Endothelial cell of umbilical vein (primary cell): ENCODE measurements around the gene MNAT1. TPM values are rescaled to one million over a fixed set of nuclear protein-coding genes. Genes with fewer than 3 reads are reported as not detected.
"Not testable (repeated sequence)": the region's sequence is repeated elsewhere in the genome, so short reads cannot be mapped to it uniquely, and the experiment has no call there.

Source experiments
- BruUV-seq: library from RNA; stranded (reverse); fragments of 400-500 nt; replicated peaks from 2 replicates; lab custom pipeline; 2021; lab: Mats Ljungman, UMichigan
- CTCF ChIA-PET: fragments of 300-600, 350-600 bp; sonication (Branson Sonifier 250); formaldehyde crosslinking; loops from one replicate; lab custom pipeline; 2021; ENCODE audit warnings: antibody characterized with exemption, inconsistent platforms; lab: Charles Lee
- POLR2A ChIA-PET: fragments of 300-600, 350-600 bp; sonication (Branson Sonifier 250); formaldehyde crosslinking; loops from one replicate; lab custom pipeline; 2021; ENCODE audit warnings: antibody characterized with exemption, inconsistent platforms; lab: Charles Lee
- DNase-seq: peaks from one replicate; pipeline ENCODE4 v3.0.0-alpha.2; 2011; ENCODE audit warnings: low read depth, low spot score
- FAIRE-seq: peaks from 2 replicates; lab custom pipeline; 2011; peaks lifted over from hg19 to GRCh38; lab: Jason Lieb, UNC
- H2AFZ ChIP-seq: 2 replicates; pipeline ENCODE4 v1.6.0; 2012; ENCODE audit warnings: low read depth, low read length, control low read depth, inconsistent platforms
- H3K27ac ChIP-seq: 2 replicates; pipeline ENCODE4 v1.5.1; 2011; ENCODE audit warnings: low read depth, mild to moderate bottlenecking, control low read depth, low read length, moderate library complexity; ENCODE audit not compliant: insufficient read depth
- H3K27me3 ChIP-seq, 2 experiments: 2 replicates each; pipeline versions ENCODE4 v1.6.0 to v1.6.1; 2011; ENCODE audit warnings: low read length in 2 of 2, mixed read lengths in 1 of 2; ENCODE audit not compliant: control insufficient read depth in 2 of 2, insufficient read depth in 2 of 2
- H3K36me3 ChIP-seq, 2 experiments: 2 replicates in 1 of 2; 3 replicates in 1 of 2; pipeline ENCODE4 v1.5.1; 2011; ENCODE audit warnings: low read length in 2 of 2, mild to moderate bottlenecking in 1 of 2, moderate library complexity in 1 of 2; ENCODE audit not compliant: control insufficient read depth in 2 of 2, insufficient read depth in 2 of 2; ENCODE audit errors: extremely low read depth in 1 of 2
- H3K4me1 ChIP-seq: 3 replicates; pipeline ENCODE4 v1.5.1; 2011; ENCODE audit warnings: mild to moderate bottlenecking, low read length; ENCODE audit not compliant: control insufficient read depth, insufficient read depth; ENCODE audit errors: extremely low read depth
- H3K4me2 ChIP-seq: 2 replicates; pipeline ENCODE4 v1.6.1; 2011; ENCODE audit warnings: low read length, control low read depth, mixed read lengths; ENCODE audit not compliant: insufficient read depth
- H3K4me3 ChIP-seq, 3 experiments: fragments of 200-600 bp in 1 of 3; sonication (generic), shearing (Covaris generic) in 1 of 3; replicated peaks in 1 of 3; 2 replicates each; pipeline ENCODE4 v1.5.1; 2011 to 2016; ENCODE audit warnings: control low read depth in 3 of 3, low read length in 3 of 3, mild to moderate bottlenecking in 2 of 3, inconsistent platforms in 1 of 3, low read depth in 1 of 3, moderate library complexity in 1 of 3; ENCODE audit not compliant: insufficient read depth in 1 of 3
- H3K79me2 ChIP-seq: 2 replicates; pipeline ENCODE4 v1.6.0; 2012; ENCODE audit warnings: low read length, inconsistent platforms; ENCODE audit not compliant: control insufficient read depth, insufficient read depth
- H3K9ac ChIP-seq: replicated peaks from 2 replicates; pipeline ENCODE3; 2011; ENCODE audit warnings: low read length, control low read depth; ENCODE audit not compliant: insufficient read depth; ENCODE audit errors: extremely low read depth
- H3K9me1 ChIP-seq: replicated peaks from 3 replicates; pipeline ENCODE4 v1.6.0; 2011; ENCODE audit warnings: mild to moderate bottlenecking, low read length; ENCODE audit not compliant: control insufficient read depth, insufficient read depth; ENCODE audit errors: extremely low read depth
- H3K9me3 ChIP-seq: replicated peaks from 2 replicates; pipeline ENCODE4 v1.5.1; 2012; ENCODE audit warnings: low read length, inconsistent platforms; ENCODE audit not compliant: control insufficient read depth, insufficient read depth
- H4K20me1 ChIP-seq: replicated peaks from 2 replicates; pipeline ENCODE3; 2011; ENCODE audit warnings: mild to moderate bottlenecking, low read length; ENCODE audit not compliant: control insufficient read depth, insufficient read depth; ENCODE audit errors: extremely low read depth
- EZH2 ChIP-seq: IDR thresholded peaks from 2 replicates; pipeline ENCODE4 v1.6.1; 2012; ENCODE audit warnings: borderline replicate concordance, low read depth, mild to moderate bottlenecking, moderate library complexity, low read length, inconsistent platforms; ENCODE audit not compliant: severe bottlenecking
- MYC ChIP-seq: IDR thresholded peaks from one replicate; pipeline ENCODE4 v1.6.1; 2011; ENCODE audit warnings: mild to moderate bottlenecking, low read depth, low read length
- dilution Hi-C: fragments of 300-500 bp; cut with MboI; formaldehyde crosslinking; loops from one replicate; pipeline ENCODE4 v1.15.0; 2019; ENCODE audit warnings: low sequenced_read_pairs; ENCODE audit not compliant: extremely low pct_ligation_motif_present
- intact Hi-C: fragments of 100-400 bp; cut with micrococcal nuclease; formaldehyde crosslinking; loops from one replicate; pipeline ENCODE4 v1.10.0; 2022
- polyA plus RNA-seq, 4 experiments: library from polyadenylated mRNA; depleted of rRNA in 3 of 4; stranded (reverse) in 3 of 4; unstranded in 1 of 4; fragments of >200 nt; gene quantifications; 2 replicates each; pipeline versions ENCODE4 v1.2.1 to v1.2.3, GENCODE V29; 2011 to 2012; ENCODE audit warnings: missing spikeins in 1 of 4
- total RNA-seq: library from RNA; stranded (reverse); gene quantifications from 2 replicates; pipeline ENCODE4 v1.2.3, GENCODE V29; 2021

Gene MNAT1
- total and polyA plus RNA-seq, 2 donors (not counting 3 experiments of a cell fraction or from before 2014, with no cell fraction given) = 35.7 to 55.7 TPM

GRCh38 chr14:60884134-60884533 lies 149.6 kb downstream of the MNAT1 start:
- dilution Hi-C loops = no loop called here
- no peak overlapping the region for H3K9ac ChIP-seq
- no peaks in the 10 kb centered on the region for H3K36me3 ChIP-seq
- H3K27ac ChIP-seq = no peak overlapping the region
- no peak overlapping the region for H2AFZ ChIP-seq
- H3K9me3 ChIP-seq = no peaks in the 10 kb centered on the region
- H3K79me2 ChIP-seq = peaks cover 4% of the 10 kb centered on the region
- no peaks in the 10 kb centered on the region for H4K20me1 ChIP-seq
- no peak overlapping the region for H3K4me2 ChIP-seq
- no peaks in the 10 kb centered on the region for H3K27me3 ChIP-seq
- H3K4me1 ChIP-seq = no peaks in the 10 kb centered on the region
- CTCF ChIA-PET = interaction anchor here (1.5 kb wide), 1 partner anchor 11 kb away, joined by 5 read pairs; no protein-coding TSS in a partner anchor
- POLR2A ChIA-PET = no interaction called here
- no peaks in the 10 kb centered on the region for H3K9me1 ChIP-seq
- BruUV-seq = no TSS peak
- TF ChIP-seq EZH2 (no peak), MYC (no peak)
- no peak for FAIRE-seq
- no peak for DNase-seq
- intact Hi-C loops = no loop called here
- H3K4me3 ChIP-seq = no peak overlapping the region

- intact Hi-C loops, H3K27ac ChIP-seq, dilution Hi-C loops: not testable (repeated sequence)
Measured at GRCh38 chr14:60890636-60891035, 156.1 kb downstream of the MNAT1 start.

More at GRCh38 chr14:60890636-60891035, 156.1 kb downstream of the MNAT1 start:
- H3K9me1 ChIP-seq, FAIRE-seq, H3K9ac ChIP-seq, POLR2A ChIA-PET, DNase-seq, H3K27me3 ChIP-seq, CTCF ChIA-PET, H2AFZ ChIP-seq, H3K4me2 ChIP-seq, H4K20me1 ChIP-seq, BruUV-seq, H3K36me3 ChIP-seq, H3K4me3 ChIP-seq, H3K9me3 ChIP-seq, H3K79me2 ChIP-seq: not testable (repeated sequence)
- peaks cover 11% of the 10 kb centered on the region for H3K4me1 ChIP-seq
